Measurements from ENCODE around the gene MEAF6.

GRCh38 chr1:37514350-37515184, at the start of gene MEAF6:
- TF ChIP-seq, protein P1, sequence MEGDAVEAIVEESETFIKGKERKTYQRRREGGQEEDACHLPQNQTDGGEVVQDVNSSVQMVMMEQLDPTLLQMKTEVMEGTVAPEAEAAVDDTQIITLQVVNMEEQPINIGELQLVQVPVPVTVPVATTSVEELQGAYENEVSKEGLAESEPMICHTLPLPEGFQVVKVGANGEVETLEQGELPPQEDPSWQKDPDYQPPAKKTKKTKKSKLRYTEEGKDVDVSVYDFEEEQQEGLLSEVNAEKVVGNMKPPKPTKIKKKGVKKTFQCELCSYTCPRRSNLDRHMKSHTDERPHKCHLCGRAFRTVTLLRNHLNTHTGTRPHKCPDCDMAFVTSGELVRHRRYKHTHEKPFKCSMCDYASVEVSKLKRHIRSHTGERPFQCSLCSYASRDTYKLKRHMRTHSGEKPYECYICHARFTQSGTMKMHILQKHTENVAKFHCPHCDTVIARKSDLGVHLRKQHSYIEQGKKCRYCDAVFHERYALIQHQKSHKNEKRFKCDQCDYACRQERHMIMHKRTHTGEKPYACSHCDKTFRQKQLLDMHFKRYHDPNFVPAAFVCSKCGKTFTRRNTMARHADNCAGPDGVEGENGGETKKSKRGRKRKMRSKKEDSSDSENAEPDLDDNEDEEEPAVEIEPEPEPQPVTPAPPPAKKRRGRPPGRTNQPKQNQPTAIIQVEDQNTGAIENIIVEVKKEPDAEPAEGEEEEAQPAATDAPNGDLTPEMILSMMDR (conservative IDR thresholded peaks at IDR 0.05; ENCODE audit: low read depth in 2 of 2) = peak; percentile 51 to 62
- TF ChIP-seq POLR2AphosphoS5 (IDR thresholded peaks at IDR 0.05; ENCODE audit: low read depth) (peak; percentile 67), REST (IDR thresholded peaks at IDR 0.05; ENCODE audit: unreplicated experiment) (no peak), EZH2 (IDR thresholded peaks at IDR 0.05; ENCODE audit: low read depth, unreplicated experiment) (no peak), CREB1 (CRISPR knock-in tag; IDR thresholded peaks at IDR 0.05; ENCODE audit: low read depth) (no peak), EZH2phosphoT487 (IDR thresholded peaks at IDR 0.05; ENCODE audit: unreplicated experiment) (no peak), JUNB (IDR thresholded peaks at IDR 0.05; ENCODE audit: unreplicated experiment) (no peak), STAT1 (IDR thresholded peaks at IDR 0.05; ENCODE audit: unreplicated experiment) (no peak), ZNF331 (CRISPR knock-in tag; IDR thresholded peaks at IDR 0.05; ENCODE audit: low read depth) (no peak)
- TF ChIP-seq, protein P2, sequence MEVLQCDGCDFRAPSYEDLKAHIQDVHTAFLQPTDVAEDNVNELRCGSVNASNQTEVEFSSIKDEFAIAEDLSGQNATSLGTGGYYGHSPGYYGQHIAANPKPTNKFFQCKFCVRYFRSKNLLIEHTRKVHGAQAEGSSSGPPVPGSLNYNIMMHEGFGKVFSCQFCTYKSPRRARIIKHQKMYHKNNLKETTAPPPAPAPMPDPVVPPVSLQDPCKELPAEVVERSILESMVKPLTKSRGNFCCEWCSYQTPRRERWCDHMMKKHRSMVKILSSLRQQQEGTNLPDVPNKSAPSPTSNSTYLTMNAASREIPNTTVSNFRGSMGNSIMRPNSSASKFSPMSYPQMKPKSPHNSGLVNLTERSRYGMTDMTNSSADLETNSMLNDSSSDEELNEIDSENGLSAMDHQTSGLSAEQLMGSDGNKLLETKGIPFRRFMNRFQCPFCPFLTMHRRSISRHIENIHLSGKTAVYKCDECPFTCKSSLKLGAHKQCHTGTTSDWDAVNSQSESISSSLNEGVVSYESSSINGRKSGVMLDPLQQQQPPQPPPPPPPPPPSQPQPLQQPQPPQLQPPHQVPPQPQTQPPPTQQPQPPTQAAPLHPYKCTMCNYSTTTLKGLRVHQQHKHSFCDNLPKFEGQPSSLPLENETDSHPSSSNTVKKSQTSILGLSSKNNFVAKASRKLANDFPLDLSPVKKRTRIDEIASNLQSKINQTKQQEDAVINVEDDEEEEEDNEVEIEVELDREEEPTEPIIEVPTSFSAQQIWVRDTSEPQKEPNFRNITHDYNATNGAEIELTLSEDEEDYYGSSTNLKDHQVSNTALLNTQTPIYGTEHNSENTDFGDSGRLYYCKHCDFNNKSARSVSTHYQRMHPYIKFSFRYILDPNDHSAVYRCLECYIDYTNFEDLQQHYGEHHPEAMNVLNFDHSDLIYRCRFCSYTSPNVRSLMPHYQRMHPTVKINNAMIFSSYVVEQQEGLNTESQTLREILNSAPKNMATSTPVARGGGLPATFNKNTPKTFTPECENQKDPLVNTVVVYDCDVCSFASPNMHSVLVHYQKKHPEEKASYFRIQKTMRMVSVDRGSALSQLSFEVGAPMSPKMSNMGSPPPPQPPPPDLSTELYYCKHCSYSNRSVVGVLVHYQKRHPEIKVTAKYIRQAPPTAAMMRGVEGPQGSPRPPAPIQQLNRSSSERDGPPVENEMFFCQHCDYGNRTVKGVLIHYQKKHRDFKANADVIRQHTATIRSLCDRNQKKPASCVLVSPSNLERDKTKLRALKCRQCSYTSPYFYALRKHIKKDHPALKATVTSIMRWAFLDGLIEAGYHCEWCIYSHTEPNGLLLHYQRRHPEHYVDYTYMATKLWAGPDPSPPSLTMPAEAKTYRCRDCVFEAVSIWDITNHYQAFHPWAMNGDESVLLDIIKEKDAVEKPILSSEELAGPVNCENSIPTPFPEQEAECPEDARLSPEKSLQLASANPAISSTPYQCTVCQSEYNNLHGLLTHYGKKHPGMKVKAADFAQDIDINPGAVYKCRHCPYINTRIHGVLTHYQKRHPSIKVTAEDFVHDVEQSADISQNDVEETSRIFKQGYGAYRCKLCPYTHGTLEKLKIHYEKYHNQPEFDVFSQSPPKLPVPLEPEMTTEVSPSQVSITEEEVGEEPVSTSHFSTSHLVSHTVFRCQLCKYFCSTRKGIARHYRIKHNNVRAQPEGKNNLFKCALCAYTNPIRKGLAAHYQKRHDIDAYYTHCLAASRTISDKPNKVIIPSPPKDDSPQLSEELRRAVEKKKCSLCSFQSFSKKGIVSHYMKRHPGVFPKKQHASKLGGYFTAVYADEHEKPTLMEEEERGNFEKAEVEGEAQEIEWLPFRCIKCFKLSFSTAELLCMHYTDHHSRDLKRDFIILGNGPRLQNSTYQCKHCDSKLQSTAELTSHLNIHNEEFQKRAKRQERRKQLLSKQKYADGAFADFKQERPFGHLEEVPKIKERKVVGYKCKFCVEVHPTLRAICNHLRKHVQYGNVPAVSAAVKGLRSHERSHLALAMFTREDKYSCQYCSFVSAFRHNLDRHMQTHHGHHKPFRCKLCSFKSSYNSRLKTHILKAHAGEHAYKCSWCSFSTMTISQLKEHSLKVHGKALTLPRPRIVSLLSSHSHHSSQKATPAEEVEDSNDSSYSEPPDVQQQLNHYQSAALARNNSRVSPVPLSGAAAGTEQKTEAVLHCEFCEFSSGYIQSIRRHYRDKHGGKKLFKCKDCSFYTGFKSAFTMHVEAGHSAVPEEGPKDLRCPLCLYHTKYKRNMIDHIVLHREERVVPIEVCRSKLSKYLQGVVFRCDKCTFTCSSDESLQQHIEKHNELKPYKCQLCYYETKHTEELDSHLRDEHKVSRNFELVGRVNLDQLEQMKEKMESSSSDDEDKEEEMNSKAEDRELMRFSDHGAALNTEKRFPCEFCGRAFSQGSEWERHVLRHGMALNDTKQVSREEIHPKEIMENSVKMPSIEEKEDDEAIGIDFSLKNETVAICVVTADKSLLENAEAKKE (CRISPR knock-in tag; IDR thresholded peaks at IDR 0.05) = no peak
- TF ChIP-seq, protein P3, sequence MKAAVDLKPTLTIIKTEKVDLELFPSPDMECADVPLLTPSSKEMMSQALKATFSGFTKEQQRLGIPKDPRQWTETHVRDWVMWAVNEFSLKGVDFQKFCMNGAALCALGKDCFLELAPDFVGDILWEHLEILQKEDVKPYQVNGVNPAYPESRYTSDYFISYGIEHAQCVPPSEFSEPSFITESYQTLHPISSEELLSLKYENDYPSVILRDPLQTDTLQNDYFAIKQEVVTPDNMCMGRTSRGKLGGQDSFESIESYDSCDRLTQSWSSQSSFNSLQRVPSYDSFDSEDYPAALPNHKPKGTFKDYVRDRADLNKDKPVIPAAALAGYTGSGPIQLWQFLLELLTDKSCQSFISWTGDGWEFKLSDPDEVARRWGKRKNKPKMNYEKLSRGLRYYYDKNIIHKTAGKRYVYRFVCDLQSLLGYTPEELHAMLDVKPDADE (IDR thresholded peaks at IDR 0.05) = no peak
